WI38 (cell line): ENCODE results near the gene TMEM89.

ENCODE experiments used
- H3K4me3 ChIP-seq: 2 replicates; pipeline ENCODE4 v1.5.1; 2011; ENCODE audit warnings: low read depth, mild to moderate bottlenecking, control low read depth, low read length
- TF ChIP-seq, protein P1 (sequence below): IDR thresholded peaks from 2 replicates; pipeline ENCODE4 v1.5.1; 2012; ENCODE audit warnings: low read depth, mild to moderate bottlenecking, control low read depth, low read length

Gene TMEM89

DNA sequence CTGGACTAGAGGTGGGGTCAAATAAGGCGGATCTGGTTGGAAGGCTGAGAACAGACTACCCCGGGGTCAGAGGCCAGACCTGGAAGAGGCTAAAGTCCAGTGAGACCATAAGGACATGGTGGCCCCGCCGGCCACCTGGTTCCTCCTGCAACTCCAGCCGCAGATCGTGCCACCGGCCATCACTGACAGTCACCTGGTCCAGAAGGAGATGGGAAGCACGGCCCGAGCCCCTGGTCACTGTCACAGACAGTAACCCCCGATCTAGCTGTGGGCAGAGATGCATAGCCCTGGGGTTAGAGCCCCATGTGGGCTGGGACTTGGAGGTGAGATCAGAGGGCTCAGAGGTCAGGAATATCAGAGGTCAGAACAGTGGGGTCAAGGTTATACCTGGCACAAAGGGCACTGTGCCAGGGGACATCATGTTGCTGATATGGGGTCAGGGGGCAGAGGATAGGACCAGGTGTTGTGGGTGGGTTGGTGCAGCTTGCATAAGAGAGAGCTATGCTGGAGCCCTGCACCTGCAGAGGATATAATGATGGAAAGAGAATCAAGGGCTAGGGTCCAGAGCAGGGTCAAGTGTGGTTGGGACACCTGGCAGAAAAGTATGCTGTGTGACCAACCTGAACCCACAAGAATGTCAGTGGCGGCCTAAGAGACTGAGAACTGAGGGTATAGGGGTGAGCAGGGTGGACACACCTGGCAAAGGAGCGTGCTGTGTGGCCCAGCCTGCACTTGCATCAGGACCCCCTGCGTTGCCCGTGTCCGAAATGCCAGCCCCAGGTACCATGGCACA is 31.6 kb upstream of the TMEM89 start:
- TF ChIP-seq, protein P1, sequence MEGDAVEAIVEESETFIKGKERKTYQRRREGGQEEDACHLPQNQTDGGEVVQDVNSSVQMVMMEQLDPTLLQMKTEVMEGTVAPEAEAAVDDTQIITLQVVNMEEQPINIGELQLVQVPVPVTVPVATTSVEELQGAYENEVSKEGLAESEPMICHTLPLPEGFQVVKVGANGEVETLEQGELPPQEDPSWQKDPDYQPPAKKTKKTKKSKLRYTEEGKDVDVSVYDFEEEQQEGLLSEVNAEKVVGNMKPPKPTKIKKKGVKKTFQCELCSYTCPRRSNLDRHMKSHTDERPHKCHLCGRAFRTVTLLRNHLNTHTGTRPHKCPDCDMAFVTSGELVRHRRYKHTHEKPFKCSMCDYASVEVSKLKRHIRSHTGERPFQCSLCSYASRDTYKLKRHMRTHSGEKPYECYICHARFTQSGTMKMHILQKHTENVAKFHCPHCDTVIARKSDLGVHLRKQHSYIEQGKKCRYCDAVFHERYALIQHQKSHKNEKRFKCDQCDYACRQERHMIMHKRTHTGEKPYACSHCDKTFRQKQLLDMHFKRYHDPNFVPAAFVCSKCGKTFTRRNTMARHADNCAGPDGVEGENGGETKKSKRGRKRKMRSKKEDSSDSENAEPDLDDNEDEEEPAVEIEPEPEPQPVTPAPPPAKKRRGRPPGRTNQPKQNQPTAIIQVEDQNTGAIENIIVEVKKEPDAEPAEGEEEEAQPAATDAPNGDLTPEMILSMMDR = no peak

DNA sequence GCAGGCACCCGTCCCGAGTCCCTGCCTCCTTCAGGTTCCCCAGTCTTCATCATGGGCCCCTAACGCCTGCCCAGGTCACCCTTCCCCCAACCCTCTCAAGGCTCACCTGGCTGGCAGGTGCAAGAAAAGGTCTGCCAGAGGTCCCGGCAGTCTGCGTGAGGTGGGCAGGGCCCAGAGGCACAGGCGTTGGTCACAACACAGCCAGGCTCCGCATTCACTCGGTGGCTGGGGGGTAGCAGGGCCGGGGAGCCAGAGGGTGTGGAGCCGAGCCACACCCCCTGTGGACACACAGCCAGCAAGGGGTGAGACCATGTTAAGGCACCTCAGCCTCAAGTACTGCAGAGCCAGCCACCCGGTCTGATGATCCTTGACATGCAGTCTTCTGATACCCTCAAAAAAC is 30.2 kb upstream of the TMEM89 start:
- no peak overlapping the region for H3K4me3 ChIP-seq
- TF ChIP-seq, protein P1 = no peak

More for the DNA sequence above, 31.6 kb upstream of the TMEM89 start:
- no peak overlapping the region for H3K4me3 ChIP-seq

DNA sequence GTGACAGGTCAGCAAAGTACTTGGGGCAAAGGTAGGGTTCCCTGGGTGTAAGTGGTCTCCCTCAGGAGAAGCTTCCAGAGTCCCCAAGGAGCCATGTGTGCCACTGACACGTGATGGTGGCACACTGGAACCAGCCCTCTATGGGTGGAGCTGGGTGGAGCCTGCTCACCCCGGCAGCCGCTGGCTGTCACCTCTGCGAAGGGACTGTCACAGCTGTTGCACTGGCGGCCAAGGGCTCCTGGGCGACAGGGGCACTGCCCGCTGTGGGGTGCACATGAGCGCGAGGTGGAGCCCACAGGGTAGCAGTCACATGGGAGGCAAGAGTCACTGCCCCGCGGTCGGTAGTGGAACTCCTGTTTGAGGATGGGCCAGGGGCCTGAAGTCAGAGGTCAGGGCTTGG is 29.2 kb upstream of the TMEM89 start:
- TF ChIP-seq, protein P1 = no peak
- no peak overlapping the region for H3K4me3 ChIP-seq

DNA sequence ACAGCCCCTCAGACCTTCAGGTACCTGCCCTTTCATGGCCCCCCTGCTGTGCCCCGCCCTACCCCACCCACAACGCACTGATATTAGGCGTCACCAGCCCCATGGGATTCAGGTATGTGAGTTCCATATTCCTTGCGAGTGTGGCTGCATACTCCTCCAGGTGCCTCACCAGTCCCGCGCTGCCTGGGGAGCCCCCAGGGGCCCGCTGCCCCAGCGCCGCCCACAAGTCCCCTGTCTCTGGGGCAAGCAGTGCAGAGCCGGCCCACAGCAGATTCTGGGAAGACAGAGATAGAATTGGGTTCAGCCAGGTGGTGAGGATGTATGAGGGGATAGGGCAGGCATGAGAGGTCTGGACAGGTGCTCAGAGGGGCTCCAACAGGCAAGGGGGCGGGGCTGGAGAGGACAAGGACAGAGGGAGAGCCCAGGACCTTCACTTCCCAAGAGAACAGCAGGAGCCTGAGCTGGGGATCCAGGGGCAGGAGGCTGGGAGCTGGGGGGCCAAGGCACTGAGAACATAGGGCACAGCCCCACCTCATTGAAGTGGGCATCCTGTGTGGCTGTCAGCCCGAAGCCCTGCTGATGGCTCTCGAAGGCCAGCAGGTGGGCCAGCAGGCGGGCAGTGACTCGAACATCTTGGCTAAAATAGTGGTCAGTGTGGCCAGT is 26.8 kb upstream of the TMEM89 start:
- TF ChIP-seq, protein P1 = no peak
- H3K4me3 ChIP-seq = no peak overlapping the region

DNA sequence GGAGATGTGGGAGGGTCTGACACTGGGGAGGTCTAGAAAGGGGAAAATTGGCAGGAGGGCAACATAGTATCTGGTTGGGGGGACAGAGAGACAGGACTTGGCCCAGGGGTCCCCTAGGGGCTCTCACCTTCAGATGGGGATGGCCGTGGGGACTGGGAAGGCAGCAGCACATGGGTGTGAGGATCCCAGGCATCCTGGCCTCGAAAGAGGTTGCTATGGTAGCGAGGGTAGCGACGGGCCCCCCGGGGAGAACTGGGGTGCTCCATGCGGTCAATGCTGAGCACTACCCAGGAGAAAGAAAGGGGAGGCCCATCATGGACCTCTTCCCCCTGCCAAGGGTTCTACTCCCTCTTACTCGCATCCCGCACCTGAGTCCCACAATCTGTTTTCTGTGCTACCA is 26.1 kb upstream of the TMEM89 start:
- TF ChIP-seq, protein P1 = no peak
- no peak overlapping the region for H3K4me3 ChIP-seq

DNA sequence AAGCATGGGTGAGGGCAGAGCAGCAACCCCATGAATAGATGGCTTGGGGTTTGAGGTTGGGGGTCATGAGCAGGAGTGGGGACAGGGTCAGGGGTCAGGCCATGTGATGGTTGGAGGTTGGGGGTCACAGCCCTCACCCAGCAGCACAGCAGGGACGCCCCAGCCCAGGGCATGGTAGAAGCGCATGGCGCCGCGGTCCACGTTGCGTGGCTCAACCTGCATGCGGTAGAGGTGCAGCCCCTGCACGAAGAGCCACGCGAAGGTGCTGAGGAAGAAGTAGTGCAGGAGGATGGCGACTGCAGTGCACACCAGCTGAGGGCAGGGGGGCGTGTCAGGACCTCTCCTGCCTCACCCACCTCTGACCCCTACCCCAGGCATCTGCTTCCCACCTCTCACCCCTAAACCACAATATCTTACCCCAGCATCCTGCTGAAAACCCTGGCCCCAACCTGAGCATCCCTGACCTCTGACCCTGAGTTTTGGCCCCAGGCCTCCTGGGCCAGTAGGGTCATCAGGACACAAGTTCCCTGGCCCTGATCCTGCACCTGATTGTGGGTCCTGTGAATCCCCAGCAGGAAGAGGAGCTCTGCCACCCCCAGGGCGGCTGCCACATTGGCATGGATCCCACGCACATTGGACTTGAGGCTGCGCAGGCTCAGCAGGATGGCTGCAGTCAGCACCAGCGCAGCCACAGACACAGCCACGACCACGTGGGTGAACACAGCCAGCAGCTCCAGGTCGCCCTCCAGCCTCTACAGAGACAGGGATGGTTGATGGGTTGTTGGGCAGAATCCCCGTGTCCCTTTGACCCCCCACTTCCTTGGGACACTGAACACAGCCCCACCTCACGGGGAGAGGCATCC is 23.6 kb upstream of the TMEM89 start:
- H3K4me3 ChIP-seq = no peak overlapping the region
- TF ChIP-seq, protein P1 = no peak
